H1 (cell line): Measurements from ENCODE around the gene RAD23B. TPM values are rescaled to one million over a fixed set of nuclear protein-coding genes. Genes with fewer than 3 reads are reported as not detected.

ENCODE experiments used
- BRCA1 ChIP-seq: IDR thresholded peaks from 2 replicates; pipeline ENCODE4 v1.6.1; 2012; ENCODE audit warnings: low read depth, low read length, improper control_type of control experiment
- CBX5 ChIP-seq: fragments of 300-800, 300-1000 bp; sonication (generic); IDR thresholded peaks from 2 replicates; pipeline ENCODE4 v1.7.1; 2016; ENCODE audit warnings: antibody characterized with exemption, low read length, low read depth
- CBX8 ChIP-seq: fragments of 300-800, 300-1000 bp; sonication (generic); IDR thresholded peaks from 2 replicates; pipeline ENCODE4 v1.7.1; 2016; ENCODE audit warnings: low read depth, low read length, borderline replicate concordance
- CHD7 ChIP-seq: fragments of 300-600 bp; sonication (generic); IDR thresholded peaks from 2 replicates; pipeline ENCODE4 v1.7.1; 2012; ENCODE audit warnings: low read length, moderate library complexity, mild to moderate bottlenecking, inconsistent platforms; ENCODE audit not compliant: insufficient replicate concordance
- EP300 ChIP-seq, 2 experiments: IDR thresholded peaks; 1 replicate in 1 of 2; 2 replicates in 1 of 2; pipeline ENCODE4 v1.6.1; 2011 to 2012; ENCODE audit warnings: low read depth in 2 of 2, low read length in 2 of 2, mild to moderate bottlenecking in 2 of 2, borderline replicate concordance in 1 of 2, inconsistent platforms in 1 of 2, moderate library complexity in 1 of 2
- HDAC6 ChIP-seq: IDR thresholded peaks from one replicate; pipeline ENCODE4 v1.7.1; 2012; ENCODE audit warnings: low read depth, mild to moderate bottlenecking, inconsistent platforms, low read length, moderate library complexity
- MAX ChIP-seq: IDR thresholded peaks from 2 replicates; pipeline ENCODE4 v1.6.1; 2012; ENCODE audit warnings: inconsistent platforms
- SP2 ChIP-seq: IDR thresholded peaks from 2 replicates; pipeline ENCODE4 v1.6.1; 2012; ENCODE audit warnings: mild to moderate bottlenecking, low read length, inconsistent platforms
- TBP ChIP-seq: IDR thresholded peaks from 2 replicates; pipeline ENCODE4 v1.6.1; 2011; ENCODE audit warnings: low read depth, low read length, improper control_type of control experiment
- TEAD4 ChIP-seq: IDR thresholded peaks from 2 replicates; pipeline ENCODE4 v1.6.1; 2012; ENCODE audit warnings: low read depth, low read length, inconsistent platforms, mixed read lengths
- YY1 ChIP-seq: IDR thresholded peaks from 2 replicates; pipeline ENCODE4 v1.6.1; 2011; ENCODE audit warnings: low read depth, mild to moderate bottlenecking, low read length
- polyA plus RNA-seq, 7 experiments: library from polyadenylated mRNA; depleted of rRNA in 3 of 7; stranded (reverse) in 5 of 7; unstranded in 2 of 7; fragments of >200 nt in 5 of 7; fragments of 200-250 nt in 2 of 7; gene quantifications; 1 replicate in 5 of 7; 2 replicates in 1 of 7; 4 replicates in 1 of 7; pipeline versions ENCODE4 v1.2.1 to v1.2.3, GENCODE V29; 2011 to 2013; ENCODE audit warnings: missing spikeins in 2 of 7, mixed read lengths in 2 of 7
- total RNA-seq: library from RNA; stranded (reverse); fragmentation: NEBNext Ultra II Directional; extraction: Animal tissue kit (Norgen Biotek cat#: 25700); gene quantifications from 2 replicates; pipeline ENCODE4 v1.2.1, GENCODE V29; 2021

RAD23B gene
- total and polyA plus RNA-seq, 2 of the 8 experiments (the other 6 are each of a cell fraction or from before 2014, with no cell fraction given): 97.1 to 165 TPM

GRCh38 chr9:107360098-107360497 is 77.0 kb downstream of the RAD23B start (continued):
- TF ChIP-seq CHD7 (no peak), CBX8 (no peak), TBP (no peak), CBX5 (no peak), MAX (no peak), SP2 (no peak), HDAC6 (no peak), YY1 (no peak), TEAD4 (no peak), BRCA1 (no peak), EP300 (IDR thresholded peaks at IDR 0.05; ENCODE audit: borderline replicate concordance in 1 of 2, low read depth in 2 of 2, low read length in 2 of 2) (no peak)
